ENCODE data around the gene MAX. TPM values are rescaled to one million over a fixed set of nuclear protein-coding genes. Genes with fewer than 3 reads are reported as not detected.

Gene MAX
- total and polyA plus RNA-seq, 2 of the 4 experiments (the other 2 are of a cell fraction): 45.2 to 51.8 TPM

- Histone ChIP-seq H2BK120ac (ENCODE audit: low read depth, low read length) (no peak overlapping the region), H3K9me3 (ENCODE audit: control insufficient read depth, insufficient read depth, low read length) (peaks cover 3% of the 10 kb centered on the region; the same call in 1 of the 2 replicates), H3K27me3 (ENCODE audit: control insufficient read depth, insufficient read depth, low read length) (no peaks in the 10 kb centered on the region), H3K27ac (ENCODE audit: insufficient read depth, low read length) (no peak overlapping the region), H3K56ac (ENCODE audit: extremely low read depth, insufficient read depth, low read length) (no peak overlapping the region), H2AK5ac (ENCODE audit: low read depth, low read length) (no peak overlapping the region), H4K5ac (ENCODE audit: low read depth, low read length) (no peak overlapping the region), H3K36me3 (ENCODE audit: control insufficient read depth, insufficient read depth, low read length) (peaks cover 43% of the 10 kb centered on the region), H3K4me1 (ENCODE audit: control insufficient read depth, insufficient read depth, low read length) (peaks cover 6% of the 10 kb centered on the region; the same call in 1 of the 2 replicates), H2AK9ac (replicated peaks; ENCODE audit: low read depth, low read length, poor library complexity) (no peak overlapping the region), H4K91ac (ENCODE audit: insufficient read depth, low read depth, low read length) (no peak overlapping the region), H4K20me1 (ENCODE audit: insufficient read depth, low read length) (peaks cover 29% of the 10 kb centered on the region), H2BK15ac (ENCODE audit: low read depth, low read length) (no peak overlapping the region), H2BK5ac (ENCODE audit: low read depth, low read length, poor library complexity, severe bottlenecking) (no peak overlapping the region), H3K18ac (ENCODE audit: low read depth, low read length) (no peak overlapping the region), H3K9ac (ENCODE audit: low read depth, low read length) (no peak overlapping the region), H3K4ac (ENCODE audit: low read depth, low read length) (no peak overlapping the region), H3K79me1 (ENCODE audit: low read depth in 1 of 2, low read length in 2 of 2) (peaks cover 44 to 60% of the 10 kb centered on the region in 2 experiments), H2BK20ac (ENCODE audit: low read depth, low read length) (no peak overlapping the region), H3K4me3 (ENCODE audit: insufficient read depth, low read depth, low read length) (no peak overlapping the region), H4K8ac (ENCODE audit: low read depth in 2 of 2, low read length in 2 of 2) (no peak overlapping the region), H3K4me2 (ENCODE audit: low read depth, low read length) (no peak overlapping the region), H2AFZ (replicated peaks; ENCODE audit: low read length, poor library complexity) (no peak overlapping the region), H3K23ac (ENCODE audit: low read depth, low read length) (no peak overlapping the region), H3K14ac (replicated peaks; ENCODE audit: low read depth, low read length) (no peak overlapping the region), H3K9me1 (ENCODE audit: insufficient read depth, low read length) (0 out of 2 replicates have a peak, but pooled peaks cover 10% of the 10 kb centered on the region)
- CTCF ChIA-PET: no interaction called here
- no peak for TF ChIP-seq POLR2A (IDR thresholded peaks at IDR 0.05; ENCODE audit: low read depth, low read length)
- TF ChIP-seq ELK1 (IDR thresholded peaks at IDR 0.05; ENCODE audit: borderline replicate concordance, low read depth, low read length): no peak
- no peak for TF ChIP-seq MAZ (IDR thresholded peaks at IDR 0.05; ENCODE audit: borderline replicate concordance, low read depth, low read length)
- no peak for TF ChIP-seq SMC3 (IDR thresholded peaks at IDR 0.05; ENCODE audit: low read depth, low read length)
- TF ChIP-seq RAD21 (IDR thresholded peaks at IDR 0.05; ENCODE audit: low read length): no peak
- TF ChIP-seq CEBPB (IDR thresholded peaks at IDR 0.05; ENCODE audit: low read depth, low read length): no peak
- TF ChIP-seq USF2 (IDR thresholded peaks at IDR 0.05; ENCODE audit: low read depth, low read length): no peak
- no peak for TF ChIP-seq RFX5 (IDR thresholded peaks at IDR 0.05; ENCODE audit: low read depth, low read length)
- TF ChIP-seq MXI1 (IDR thresholded peaks at IDR 0.05; ENCODE audit: borderline replicate concordance, low read depth, low read length): no peak
- ATAC-seq (ENCODE audit: low read depth): no peak
- BruUV-seq (replicated peaks): no TSS peak
- no peak for DNase-seq
- in situ Hi-C loops (cut with MboI; ENCODE audit: low sequenced_read_pairs): no loop called here
- POLR2A ChIA-PET (ENCODE audit: unreplicated experiment): no interaction called here
- intact Hi-C loops (cut with micrococcal nuclease): no loop called here
- dilution Hi-C loops (cut with HindIII; ENCODE audit: low sequenced_read_pairs, unreplicated experiment): no loop called here
- WGBS, 2 experiments (ENCODE audit: extremely low coverage in 2 of 2, insufficient read length in 1 of 2): no CpG with 5 or more reads among the region's 2 CpGs
Observed at GRCh38 chr14:65092349-65092748, 10.0 kb downstream of the MAX start.

Data from IMR-90 (cell line).